SK-N-MC (cell line): ENCODE measurements around the gene CD6.

Experiments
- EZH2 ChIP-seq: fragments of 200-600 bp; sonication (generic); IDR thresholded peaks from one replicate; pipeline ENCODE4 v1.6.1; 2017; ENCODE audit warnings: antibody characterized with exemption
- FOXP2 ChIP-seq: optimal IDR thresholded peaks from 2 replicates; pipeline ENCODE3; 2011; ENCODE audit warnings: mild to moderate bottlenecking, moderate library complexity; ENCODE audit not compliant: insufficient read depth; ENCODE audit errors: extremely low read length, control extremely low read depth
- POLR2AphosphoS5 ChIP-seq: IDR thresholded peaks from 2 replicates; pipeline ENCODE4 v1.6.1; 2012; ENCODE audit warnings: mild to moderate bottlenecking, low read depth, low read length, borderline replicate concordance

DNA sequence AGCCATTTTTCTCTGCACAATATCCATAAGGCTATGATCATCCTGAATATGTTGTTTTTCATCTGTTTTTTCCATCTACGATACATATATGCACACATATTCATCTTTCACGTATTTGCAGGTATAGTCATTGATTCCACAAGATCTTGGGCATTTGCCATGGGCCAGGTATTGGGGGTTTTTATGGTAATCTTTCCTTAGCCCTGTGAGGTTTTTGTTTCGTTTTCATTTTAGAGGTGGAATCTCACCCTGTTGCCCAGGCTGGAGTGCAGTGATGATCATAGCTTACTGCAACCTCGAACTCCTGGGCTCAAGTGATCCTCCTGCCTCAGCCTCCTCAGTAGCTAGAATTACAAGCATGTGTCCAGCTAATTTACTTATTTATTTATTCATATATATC lies 20.0 kb downstream of the CD6 start:
- no peak for TF ChIP-seq FOXP2
- TF ChIP-seq EZH2, result no peak
- no peak for TF ChIP-seq POLR2AphosphoS5
